Measurements from ENCODE around the gene PDLIM5. TPM values are rescaled to one million over a fixed set of nuclear protein-coding genes. Genes with fewer than 3 reads are reported as not detected.
A peak's percentile ranks its signal among the peaks of the same experiment; 100 is the strongest.
"Not testable (repeated sequence)": the region's sequence is repeated elsewhere in the genome, so short reads cannot be mapped to it uniquely, and the experiment has no call there.

PDLIM5 gene
- total RNA-seq, 2 donors from 2014 or later = 17.6 to 21.4 TPM

DNA sequence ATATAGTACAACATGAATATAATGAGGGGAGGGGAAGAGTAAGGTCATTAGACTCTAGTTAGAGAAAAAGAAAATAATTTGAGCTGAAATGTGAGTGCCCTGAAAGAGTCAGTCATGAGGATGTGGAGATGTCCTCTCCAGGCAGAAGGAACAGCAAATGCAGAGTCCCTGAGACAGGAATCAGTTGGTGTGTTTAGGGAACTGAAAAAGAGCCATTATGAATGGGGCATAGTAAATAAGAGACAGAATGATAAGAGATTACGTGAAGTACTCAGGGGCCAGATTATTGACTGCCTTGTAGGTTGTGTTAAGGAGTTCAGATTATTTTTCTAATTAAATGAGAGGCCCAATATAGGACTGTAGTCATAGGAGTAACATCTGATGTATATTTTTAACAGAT lies 147.0 kb downstream of the PDLIM5 start:
- DNase-seq (no peak), ATAC-seq (replicated peaks in 1 of 2) (no peak)
- no peak overlapping the region for H3K4me3 Mint-ChIP-seq
- H3K4me1 Mint-ChIP-seq (ENCODE audit: low read depth) = no peaks in the 10 kb centered on the region
- no peaks in the 10 kb centered on the region for H3K36me3 Mint-ChIP-seq (ENCODE audit: insufficient read depth in 2 of 2)
- H3K27me3 Mint-ChIP-seq (ENCODE audit: low read depth) = no peaks in the 10 kb centered on the region
- H3K27ac Mint-ChIP-seq = no peak overlapping the region
- H3K9me3 Mint-ChIP-seq = no peaks in the 10 kb centered on the region

DNA sequence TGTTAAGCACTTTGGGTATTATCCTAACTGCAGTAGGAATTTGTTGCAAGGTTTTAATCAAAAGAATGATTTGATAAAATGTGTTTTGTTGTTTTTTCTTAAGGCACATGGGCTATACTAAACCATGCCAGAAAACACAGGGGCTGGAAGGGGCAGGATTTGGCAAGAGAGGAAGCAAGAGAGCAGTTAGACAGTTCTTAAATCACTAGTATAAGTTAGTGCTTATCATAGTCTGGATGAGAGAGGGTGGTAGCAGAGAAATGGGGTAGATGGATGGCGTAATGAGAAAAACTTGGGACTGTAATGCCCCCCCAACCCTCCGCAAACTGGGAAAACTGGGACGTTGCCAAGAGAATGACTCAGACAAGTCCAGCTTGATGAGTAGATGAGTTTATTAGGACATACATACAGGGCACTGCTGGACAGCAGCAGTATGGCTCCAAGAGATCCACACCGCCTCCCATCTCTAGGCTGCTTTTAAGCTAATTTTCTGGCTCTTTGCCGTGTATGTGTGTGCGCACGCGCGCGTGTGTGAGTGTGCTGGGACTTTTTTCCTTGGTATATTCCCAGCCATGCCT lies 151.5 kb downstream of the PDLIM5 start:
- Mint-ChIP-seq H3K4me3 (no peak overlapping the region), H3K27me3 (ENCODE audit: low read depth) (no peaks in the 10 kb centered on the region), H3K9me3 (no peaks in the 10 kb centered on the region), H3K4me1 (ENCODE audit: low read depth) (no peaks in the 10 kb centered on the region), H3K27ac (no peak overlapping the region), H3K36me3 (ENCODE audit: insufficient read depth in 2 of 2) (no peaks in the 10 kb centered on the region)
- DNase-seq = no peak
- ATAC-seq (replicated peaks in 1 of 2) = no peak

DNA sequence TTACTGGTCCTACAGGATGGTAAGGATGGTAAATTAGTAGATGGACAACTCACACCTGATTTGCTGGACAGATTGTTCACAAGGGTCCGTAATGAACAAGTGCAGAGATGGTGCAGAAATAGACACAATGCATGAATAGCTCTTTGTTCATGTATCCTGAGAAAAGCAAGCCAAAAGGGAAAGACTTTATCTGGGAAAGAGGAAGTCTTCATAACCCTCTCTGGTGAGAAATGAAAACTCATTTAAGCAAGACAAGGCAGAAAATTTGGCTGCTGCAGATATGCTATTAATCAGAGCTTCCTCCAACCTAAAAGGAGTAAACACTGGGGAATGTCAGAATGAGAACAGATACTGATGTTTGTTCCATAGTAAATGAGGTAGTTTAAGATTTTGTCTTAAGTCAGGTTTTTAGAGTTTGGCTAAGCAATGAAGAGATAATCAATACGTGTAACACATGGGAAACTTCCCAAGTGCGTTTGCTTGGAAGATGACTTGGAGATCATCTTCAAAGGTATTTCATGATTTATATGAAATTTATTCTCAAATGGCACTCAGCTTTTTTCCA lies 153.6 kb downstream of the PDLIM5 start:
- no peak overlapping the region for H3K4me3 Mint-ChIP-seq
- DNase-seq (no peak), ATAC-seq (replicated peaks in 1 of 2) (no peak)
- H3K27ac Mint-ChIP-seq = no peak overlapping the region
- peaks cover 4% of the 10 kb centered on the region for H3K4me1 Mint-ChIP-seq (ENCODE audit: low read depth)
- no peaks in the 10 kb centered on the region for H3K9me3 Mint-ChIP-seq
- no peaks in the 10 kb centered on the region for H3K27me3 Mint-ChIP-seq (ENCODE audit: low read depth)
- no peaks in the 10 kb centered on the region for H3K36me3 Mint-ChIP-seq (ENCODE audit: insufficient read depth in 2 of 2)

DNA sequence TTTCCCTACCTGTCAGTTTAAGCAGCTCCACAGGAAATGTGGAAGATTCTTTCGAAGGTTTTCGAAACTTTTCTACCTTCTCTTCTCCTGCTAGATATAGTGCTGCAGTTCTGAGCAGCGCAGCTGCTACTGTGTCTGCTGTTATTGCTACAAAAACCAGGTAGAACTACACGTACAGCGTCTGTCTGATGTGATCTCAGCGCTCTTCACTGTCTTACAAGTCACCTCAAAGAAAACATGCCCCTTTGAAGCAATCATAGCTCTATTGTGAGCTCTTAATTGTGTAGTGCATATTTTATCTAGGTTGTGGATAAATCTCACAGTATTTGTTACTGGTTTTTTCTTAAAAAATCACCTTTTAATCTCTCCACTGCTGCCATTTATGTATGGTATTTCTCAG lies 158.4 kb downstream of the PDLIM5 start:
- DNase-seq (no peak), ATAC-seq (replicated peaks in 1 of 2) (no peak)
- peaks cover 12% of the 10 kb centered on the region for H3K4me1 Mint-ChIP-seq (ENCODE audit: low read depth)
- no peaks in the 10 kb centered on the region for H3K27me3 Mint-ChIP-seq (ENCODE audit: low read depth)
- H3K4me3 Mint-ChIP-seq = peak overlapping the region; percentile 17 to 45
- H3K9me3 Mint-ChIP-seq = no peaks in the 10 kb centered on the region
- H3K36me3 Mint-ChIP-seq (ENCODE audit: insufficient read depth in 2 of 2) = no peaks in the 10 kb centered on the region
- no peak overlapping the region for H3K27ac Mint-ChIP-seq

DNA sequence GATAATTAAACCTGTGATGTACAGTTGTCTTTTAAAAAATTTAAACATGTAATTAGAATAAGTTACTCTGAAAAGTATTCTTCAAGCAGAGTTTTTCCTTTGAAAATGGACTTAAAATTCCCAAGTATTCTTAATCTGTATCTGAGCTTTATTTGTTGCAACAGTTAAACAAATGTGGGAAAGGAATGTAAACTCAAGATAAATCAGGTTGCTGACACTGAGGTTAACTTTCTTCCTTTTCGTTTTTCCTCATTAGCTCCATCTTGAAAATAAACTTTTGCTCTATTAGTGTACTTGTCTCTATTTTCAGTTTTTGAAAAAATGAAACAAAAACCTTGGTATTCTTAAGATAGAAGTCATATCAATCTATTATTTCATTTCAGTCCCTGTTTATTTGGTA lies 161.5 kb downstream of the PDLIM5 start:
- Mint-ChIP-seq H3K36me3 (ENCODE audit: insufficient read depth in 2 of 2) (no peaks in the 10 kb centered on the region), H3K27me3 (ENCODE audit: low read depth) (no peaks in the 10 kb centered on the region), H3K4me1 (ENCODE audit: low read depth) (peaks cover 12% of the 10 kb centered on the region), H3K27ac (no peak overlapping the region), H3K4me3 (no peak overlapping the region), H3K9me3 (no peaks in the 10 kb centered on the region)
- no peak for DNase-seq
- ATAC-seq (replicated peaks in 1 of 2) = no peak

DNA sequence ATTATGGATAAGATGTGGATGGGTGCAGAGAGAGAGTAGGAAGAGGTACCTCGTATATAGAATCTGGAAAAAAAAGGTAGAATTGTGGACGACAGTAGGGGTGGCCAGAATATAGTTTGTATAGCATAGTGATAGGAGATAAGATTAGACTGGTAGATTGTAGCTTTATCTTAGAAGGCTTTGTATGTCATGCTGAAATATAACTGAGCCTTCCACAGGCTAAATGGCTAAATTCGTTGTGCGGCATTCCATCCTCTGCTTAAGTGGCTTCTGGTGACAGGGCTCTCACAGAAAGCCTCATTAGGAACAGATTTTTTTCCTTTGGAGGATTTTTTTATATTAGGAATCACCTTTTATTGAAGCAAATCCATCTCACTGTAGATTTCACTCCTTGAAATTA lies 163.7 kb downstream of the PDLIM5 start:
- Mint-ChIP-seq H3K27ac (no peak overlapping the region), H3K27me3 (ENCODE audit: low read depth) (no peaks in the 10 kb centered on the region), H3K4me3 (no peak overlapping the region), H3K9me3 (no peaks in the 10 kb centered on the region), H3K36me3 (ENCODE audit: insufficient read depth in 2 of 2) (no peaks in the 10 kb centered on the region), H3K4me1 (ENCODE audit: low read depth) (peaks cover 7% of the 10 kb centered on the region)
- DNase-seq = no peak
- ATAC-seq (replicated peaks in 1 of 2) = no peak

DNA sequence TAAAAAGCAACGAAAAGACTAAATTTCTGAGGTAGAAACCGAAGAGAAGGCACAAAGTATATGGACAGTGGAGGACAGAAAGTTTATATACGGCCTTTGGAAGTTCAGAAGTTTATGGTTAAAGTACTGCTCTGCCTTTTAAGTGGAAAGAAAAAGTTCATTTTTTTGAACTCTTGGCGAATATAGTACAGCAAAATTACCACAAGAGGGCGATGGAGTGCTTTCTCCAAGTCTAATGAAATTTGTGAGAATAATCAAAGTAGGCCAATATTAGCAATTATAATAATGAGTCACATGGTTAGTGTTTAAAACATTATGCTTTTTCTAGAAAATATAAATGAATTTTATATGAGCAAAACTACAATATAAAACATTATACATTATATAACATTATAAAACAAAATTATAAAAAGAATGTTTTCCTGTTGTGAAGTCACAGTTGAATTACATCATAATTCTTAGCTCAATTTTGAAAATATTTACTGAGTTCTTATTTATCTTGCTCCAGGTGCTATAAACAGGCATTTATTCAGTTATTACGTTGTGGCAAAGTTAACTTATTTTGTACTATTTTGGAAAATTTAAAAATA lies 169.8 kb downstream of the PDLIM5 start:
- ATAC-seq (replicated peaks in 1 of 2) (no peak), DNase-seq (peak; percentile 2 to 20)
- Mint-ChIP-seq H3K4me1 (ENCODE audit: low read depth) (no peaks in the 10 kb centered on the region), H3K9me3 (no peaks in the 10 kb centered on the region), H3K36me3 (ENCODE audit: insufficient read depth in 2 of 2) (no peaks in the 10 kb centered on the region), H3K27me3 (ENCODE audit: low read depth) (no peaks in the 10 kb centered on the region), H3K4me3 (no peak overlapping the region), H3K27ac (no peak overlapping the region)

DNA sequence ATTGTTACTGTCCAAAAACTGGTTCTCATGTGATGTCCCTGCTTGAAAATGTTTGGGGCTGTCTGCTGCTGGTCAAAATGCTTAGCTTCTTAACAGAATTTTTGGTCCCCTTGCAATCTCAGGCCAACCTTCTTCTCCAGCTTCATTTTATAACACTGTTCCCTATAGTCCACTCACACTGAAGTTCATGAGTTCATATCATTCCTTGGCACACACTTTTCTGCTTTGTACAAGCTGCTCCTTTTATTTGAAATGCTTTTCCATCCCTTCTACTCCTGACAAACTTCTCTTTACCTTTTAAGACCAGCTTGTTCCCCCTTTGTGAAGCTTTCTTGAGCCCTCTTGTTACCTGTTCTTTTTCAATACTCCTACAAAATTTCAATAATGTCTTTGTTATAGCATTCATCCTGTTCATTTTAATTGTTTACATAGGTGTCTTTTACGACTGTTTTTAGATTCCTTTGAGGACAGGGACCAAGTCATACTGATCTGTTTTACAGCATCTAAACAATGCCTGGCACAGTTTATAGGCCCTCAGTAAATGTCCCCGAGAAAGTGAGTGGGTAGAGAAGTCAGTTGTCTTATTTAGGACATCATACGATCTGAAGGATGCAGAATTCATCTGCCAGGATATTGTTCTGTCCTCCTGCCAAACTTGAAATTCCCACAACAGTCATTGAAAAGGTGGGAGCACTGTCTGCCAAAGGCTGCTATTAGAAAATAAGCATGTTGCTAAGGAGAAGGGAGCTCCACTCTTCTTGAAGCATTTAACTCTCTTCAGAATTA lies 171.6 kb downstream of the PDLIM5 start:
- Mint-ChIP-seq H3K4me1 (ENCODE audit: low read depth) (no peaks in the 10 kb centered on the region), H3K9me3 (no peaks in the 10 kb centered on the region), H3K27ac (peak overlapping the region; percentile 24), H3K4me3 (no peak overlapping the region), H3K36me3 (ENCODE audit: insufficient read depth in 2 of 2) (no peaks in the 10 kb centered on the region), H3K27me3 (ENCODE audit: low read depth) (no peaks in the 10 kb centered on the region)
- no peak for ATAC-seq (replicated peaks in 1 of 2)
- no peak for DNase-seq

DNA sequence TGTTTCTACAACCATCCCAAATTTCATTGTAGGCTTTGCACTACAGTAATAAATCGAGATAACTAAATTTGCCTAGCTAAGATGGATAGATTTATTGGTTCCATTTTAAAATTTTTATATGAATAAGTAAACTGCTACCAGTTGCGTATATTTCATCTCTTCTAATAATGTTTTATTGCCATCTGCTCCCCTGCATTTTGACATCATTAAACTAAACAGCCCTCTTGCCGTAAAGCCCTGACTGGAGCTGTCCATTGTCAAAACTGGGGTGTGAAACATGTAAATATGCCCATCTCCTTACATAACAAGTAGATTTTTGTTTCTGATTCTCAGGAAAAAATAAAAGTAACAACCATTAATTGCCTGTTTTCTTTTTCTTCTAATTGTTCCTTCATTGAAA lies 175.2 kb downstream of the PDLIM5 start:
- no peaks in the 10 kb centered on the region for H3K9me3 Mint-ChIP-seq
- ATAC-seq (replicated peaks in 1 of 2) = no peak
- no peaks in the 10 kb centered on the region for H3K36me3 Mint-ChIP-seq (ENCODE audit: insufficient read depth in 2 of 2)
- H3K27me3 Mint-ChIP-seq (ENCODE audit: low read depth) = no peaks in the 10 kb centered on the region
- no peak overlapping the region for H3K27ac Mint-ChIP-seq
- H3K4me3 Mint-ChIP-seq = no peak overlapping the region
- DNase-seq = no peak
- no peaks in the 10 kb centered on the region for H3K4me1 Mint-ChIP-seq (ENCODE audit: low read depth)

DNA sequence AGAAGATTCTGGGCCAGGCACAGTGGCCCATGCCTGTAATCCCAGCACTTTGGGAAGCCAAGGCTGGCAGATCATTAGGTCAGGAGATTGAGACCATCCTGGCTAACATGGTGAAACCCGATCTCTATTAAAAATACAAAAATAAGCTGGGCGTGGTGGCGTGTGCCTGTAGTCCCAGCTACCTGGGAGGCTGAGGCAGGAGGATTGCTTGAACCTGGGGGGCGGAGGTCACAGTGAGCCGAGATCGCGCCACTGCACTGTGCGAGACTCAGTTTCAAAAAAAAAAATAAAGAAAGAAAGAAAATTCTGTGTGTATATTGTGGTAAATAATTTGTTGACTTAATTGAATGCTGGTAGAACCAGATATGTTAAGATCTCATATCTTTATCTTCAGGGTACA lies 177.3 kb downstream of the PDLIM5 start:
- ATAC-seq (replicated peaks in 1 of 2); H3K36me3 Mint-ChIP-seq (ENCODE audit: insufficient read depth in 2 of 2): not testable (repeated sequence)

DNA sequence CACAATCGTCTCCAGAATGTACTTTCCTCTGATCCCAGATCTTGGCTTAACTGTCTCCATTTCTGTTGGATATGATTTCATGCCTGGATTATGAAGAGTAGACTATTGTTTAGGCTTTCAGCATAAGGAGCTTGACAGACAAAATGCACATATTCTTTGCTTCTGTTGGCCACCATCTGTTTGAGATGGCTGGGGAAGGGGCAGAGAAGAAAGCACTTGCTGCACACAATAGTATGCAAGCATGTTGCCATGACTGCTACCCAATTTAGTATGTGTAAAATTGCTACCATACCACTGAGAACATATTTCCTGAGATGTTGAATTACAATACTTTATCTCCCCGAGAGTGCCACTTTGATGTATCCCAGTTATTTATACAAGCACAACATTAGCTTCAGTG lies 178.1 kb downstream of the PDLIM5 start:
- Mint-ChIP-seq H3K27me3 (ENCODE audit: low read depth) (no peaks in the 10 kb centered on the region), H3K4me1 (ENCODE audit: low read depth) (no peaks in the 10 kb centered on the region), H3K9me3 (no peaks in the 10 kb centered on the region), H3K36me3 (ENCODE audit: insufficient read depth in 2 of 2) (no peaks in the 10 kb centered on the region), H3K27ac (no peak overlapping the region), H3K4me3 (no peak overlapping the region)
- ATAC-seq (replicated peaks in 1 of 2) = no peak
- no peak for DNase-seq

More for the DNA sequence above, 177.3 kb downstream of the PDLIM5 start:
- not testable (repeated sequence) for H3K27ac Mint-ChIP-seq; H3K27me3 Mint-ChIP-seq (ENCODE audit: low read depth); H3K4me1 Mint-ChIP-seq (ENCODE audit: low read depth); H3K9me3 Mint-ChIP-seq; H3K4me3 Mint-ChIP-seq; DNase-seq

DNA sequence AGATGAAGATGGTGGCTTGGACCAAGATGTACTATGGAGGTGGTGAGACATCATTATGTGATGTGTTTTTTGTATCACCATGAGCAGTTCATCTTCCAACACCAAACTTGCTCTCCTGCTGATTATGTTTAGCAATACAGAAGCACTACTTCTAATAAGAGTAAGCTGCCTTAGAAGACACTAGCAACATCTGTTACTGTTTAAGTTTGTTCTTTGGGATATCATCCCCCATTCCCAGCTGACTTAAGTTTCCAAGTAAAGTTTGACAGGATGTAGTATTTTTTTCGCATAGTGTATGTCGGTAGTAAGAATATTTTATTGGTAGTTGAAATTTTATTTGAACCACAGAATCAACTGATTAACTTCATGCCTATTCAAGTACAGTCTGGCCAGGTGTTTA lies 182.5 kb downstream of the PDLIM5 start:
- ATAC-seq (replicated peaks in 1 of 2) (no peak), DNase-seq (no peak)
- no peaks in the 10 kb centered on the region for H3K4me1 Mint-ChIP-seq (ENCODE audit: low read depth)
- H3K27me3 Mint-ChIP-seq (ENCODE audit: low read depth) = no peaks in the 10 kb centered on the region
- H3K9me3 Mint-ChIP-seq = no peaks in the 10 kb centered on the region
- no peak overlapping the region for H3K4me3 Mint-ChIP-seq
- H3K36me3 Mint-ChIP-seq (ENCODE audit: insufficient read depth in 2 of 2) = no peaks in the 10 kb centered on the region
- H3K27ac Mint-ChIP-seq = no peak overlapping the region

DNA sequence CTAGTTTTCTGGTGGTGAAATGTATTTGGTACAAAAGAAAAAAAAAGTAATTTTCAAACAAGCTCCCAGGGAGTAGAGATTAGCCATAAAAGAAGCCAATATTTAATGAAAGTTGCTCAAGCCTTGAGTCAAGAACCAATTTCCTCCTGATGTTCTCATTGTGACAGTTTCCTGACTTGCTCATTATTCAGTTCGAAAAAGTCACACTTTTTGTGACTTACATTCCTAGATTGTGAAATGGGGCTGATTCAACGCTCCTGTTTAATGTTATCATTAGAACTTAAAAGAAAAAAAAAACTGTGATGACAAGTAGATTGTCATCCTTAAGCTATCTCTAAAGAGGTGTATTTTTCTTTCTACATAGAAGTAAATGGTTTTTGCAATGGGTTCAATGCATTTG lies 183.4 kb downstream of the PDLIM5 start:
- Mint-ChIP-seq H3K27me3 (ENCODE audit: low read depth) (no peaks in the 10 kb centered on the region), H3K4me1 (ENCODE audit: low read depth) (no peaks in the 10 kb centered on the region), H3K36me3 (ENCODE audit: insufficient read depth in 2 of 2) (no peaks in the 10 kb centered on the region), H3K9me3 (no peaks in the 10 kb centered on the region), H3K4me3 (no peak overlapping the region), H3K27ac (no peak overlapping the region)
- ATAC-seq (replicated peaks in 1 of 2) (no peak), DNase-seq (no peak)

Data from activated T-cell treated with anti-CD3 and anti-CD28 coated beads, Interleukin-2, amount 50 U/mL, for 72 hours (primary cell).